Measurements from ENCODE around the gene SLC35E2B.
"Not testable (repeated sequence)": the region's sequence is repeated elsewhere in the genome, so short reads cannot be mapped to it uniquely, and the experiment has no call there.

GRCh38 chr1:1730230-1730629 is 37.6 kb upstream of the SLC35E2B start:
- TF ChIP-seq PPARA (CRISPR knock-in tag; IDR thresholded peaks at IDR 0.05; ENCODE audit: borderline replicate concordance); ARNTL (CRISPR knock-in tag; IDR thresholded peaks at IDR 0.05; ENCODE audit: borderline replicate concordance, low read depth): not testable (repeated sequence)

Measured in SK-N-SH treated with all-trans-retinoic acid at 6 μM for 48 hours (cell line).